Upper lobe of left lung (tissue), 4 donors: ENCODE measurements around the gene MAJIN.

Experiments
- EP300 ChIP-seq, 4 donors: sonication (generic); formaldehyde crosslinking; IDR thresholded peaks; one replicate each; pipeline ENCODE4 v1.5.1; 2017; ENCODE audit warnings: antibody characterized with exemption in 4 of 4, control low read depth in 2 of 4
- POLR2A ChIP-seq, 4 donors: fragments of 450-650 bp; IDR thresholded peaks; one replicate each; pipeline ENCODE4 v1.5.1; 2016 to 2017; ENCODE audit warnings: antibody characterized with exemption in 4 of 4, mild to moderate bottlenecking in 2 of 4
- POLR2AphosphoS5 ChIP-seq, 2 donors: sonication (generic); formaldehyde crosslinking; IDR thresholded peaks; one replicate each; pipeline ENCODE4 v1.5.1; 2017; ENCODE audit warnings: antibody characterized with exemption in 2 of 2
- TF ChIP-seq, protein P1 (sequence below), 6 experiments: fragments of 450-650 bp in 4 of 6; fragments of 200-600 bp in 2 of 6; sonication (generic) in 2 of 6; IDR thresholded peaks; one replicate each; pipeline ENCODE4 v1.5.1; 2016 to 2019; ENCODE audit warnings: antibody characterized with exemption in 6 of 6

DNA sequence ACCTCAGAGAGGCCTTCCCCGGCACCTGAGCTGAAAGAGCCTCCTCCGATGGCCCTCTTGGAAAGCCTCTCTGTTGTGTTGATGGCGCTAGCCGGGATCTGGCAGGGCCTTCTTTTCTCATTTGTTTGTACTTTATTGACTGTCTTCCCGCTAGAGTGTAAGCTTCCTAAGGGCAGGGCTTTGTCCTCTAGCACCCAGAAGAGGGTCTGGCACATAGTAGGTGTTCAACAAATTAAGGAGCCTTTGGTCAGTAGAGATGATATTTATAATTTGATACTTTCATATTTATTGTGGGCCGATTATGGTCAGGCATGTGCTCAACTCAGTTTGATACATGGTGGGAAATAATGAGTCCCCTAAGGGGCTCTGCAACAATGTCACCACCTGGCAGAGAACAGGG, 46.0 kb upstream of the MAJIN start:
- TF ChIP-seq POLR2A (IDR thresholded peaks at IDR 0.05) = no peak
- TF ChIP-seq, protein P1, sequence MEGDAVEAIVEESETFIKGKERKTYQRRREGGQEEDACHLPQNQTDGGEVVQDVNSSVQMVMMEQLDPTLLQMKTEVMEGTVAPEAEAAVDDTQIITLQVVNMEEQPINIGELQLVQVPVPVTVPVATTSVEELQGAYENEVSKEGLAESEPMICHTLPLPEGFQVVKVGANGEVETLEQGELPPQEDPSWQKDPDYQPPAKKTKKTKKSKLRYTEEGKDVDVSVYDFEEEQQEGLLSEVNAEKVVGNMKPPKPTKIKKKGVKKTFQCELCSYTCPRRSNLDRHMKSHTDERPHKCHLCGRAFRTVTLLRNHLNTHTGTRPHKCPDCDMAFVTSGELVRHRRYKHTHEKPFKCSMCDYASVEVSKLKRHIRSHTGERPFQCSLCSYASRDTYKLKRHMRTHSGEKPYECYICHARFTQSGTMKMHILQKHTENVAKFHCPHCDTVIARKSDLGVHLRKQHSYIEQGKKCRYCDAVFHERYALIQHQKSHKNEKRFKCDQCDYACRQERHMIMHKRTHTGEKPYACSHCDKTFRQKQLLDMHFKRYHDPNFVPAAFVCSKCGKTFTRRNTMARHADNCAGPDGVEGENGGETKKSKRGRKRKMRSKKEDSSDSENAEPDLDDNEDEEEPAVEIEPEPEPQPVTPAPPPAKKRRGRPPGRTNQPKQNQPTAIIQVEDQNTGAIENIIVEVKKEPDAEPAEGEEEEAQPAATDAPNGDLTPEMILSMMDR (IDR thresholded peaks at IDR 0.05) = no peak
- no peak for TF ChIP-seq POLR2AphosphoS5 (IDR thresholded peaks at IDR 0.05)
- no peak for TF ChIP-seq EP300 (IDR thresholded peaks at IDR 0.05)
